GM21619 (cell line): ENCODE measurements around the gene MESD.

Experiments used
- ATAC-seq: cut with Tn5 transposase; IDR thresholded peaks from one replicate; pipeline ENCODE4 v1.9.1; 2021; ENCODE audit not compliant: unreplicated experiment

Gene MESD

GRCh38 chr15:80992006-80992405, 2.4 kb upstream of the MESD start:
- ATAC-seq: no peak

- ATAC-seq: no peak
Measured at GRCh38 chr15:80991421-80991820, 1.8 kb upstream of the MESD start.

GRCh38 chr15:80990955-80991354, 1.3 kb upstream of the MESD start:
- ATAC-seq: no peak

GRCh38 chr15:80989081-80989517, 520 bp downstream of the MESD start:
- ATAC-seq: no peak

- no peak for ATAC-seq
Measured at GRCh38 chr15:80988148-80988796, 1.3 kb downstream of the MESD start.

GRCh38 chr15:80986487-80986886, 3.1 kb downstream of the MESD start:
- ATAC-seq: no peak

- ATAC-seq: no peak
Measured at GRCh38 chr15:80985981-80986380, 3.6 kb downstream of the MESD start.

GRCh38 chr15:80984856-80985255, 4.8 kb downstream of the MESD start:
- ATAC-seq: no peak

GRCh38 chr15:80982839-80983238, 6.8 kb downstream of the MESD start:
- ATAC-seq: no peak

- peak; percentile 46 for ATAC-seq
Measured at GRCh38 chr15:80982205-80982604, 7.4 kb downstream of the MESD start.

- ATAC-seq: no peak
Measured at GRCh38 chr15:80979538-80980200, 9.9 kb downstream of the MESD start.

- no peak for ATAC-seq
Measured at GRCh38 chr15:80978685-80979329, 10.8 kb downstream of the MESD start.

GRCh38 chr15:80977627-80978036, 12.0 kb downstream of the MESD start:
- no peak for ATAC-seq

GRCh38 chr15:80976851-80977250, 12.8 kb downstream of the MESD start:
- ATAC-seq: no peak

GRCh38 chr15:80974914-80975313, 14.7 kb downstream of the MESD start:
- no peak for ATAC-seq

GRCh38 chr15:80972276-80972675, 17.3 kb downstream of the MESD start:
- no peak for ATAC-seq

GRCh38 chr15:80971143-80971542, 18.5 kb downstream of the MESD start:
- no peak for ATAC-seq

- ATAC-seq: no peak
Measured at GRCh38 chr15:80970658-80971057, 19.0 kb downstream of the MESD start.

GRCh38 chr15:80970018-80970657, 19.5 kb downstream of the MESD start:
- peak; percentile 60 for ATAC-seq

GRCh38 chr15:80969316-80969715, 20.3 kb downstream of the MESD start:
- no peak for ATAC-seq

- no peak for ATAC-seq
Measured at GRCh38 chr15:80967991-80968510, 21.6 kb downstream of the MESD start.

GRCh38 chr15:80967451-80967850, 22.2 kb downstream of the MESD start:
- ATAC-seq: no peak
